H9 (cell line): ENCODE data around the gene DBH. TPM values are rescaled to one million over a fixed set of nuclear protein-coding genes. Genes with fewer than 3 reads are reported as not detected.

Experiments
- DNase-seq: peaks from one replicate; pipeline ENCODE4 v3.0.0-alpha.2; 2017
- H2AFZ ChIP-seq: one replicate; pipeline ENCODE4 v1.6.1; 2013; ENCODE audit warnings: mild to moderate bottlenecking, low read length, control low read depth, moderate library complexity
- H2AK5ac ChIP-seq: 2 replicates; pipeline ENCODE4 v1.6.1; 2013; ENCODE audit warnings: low read length, control low read depth, mixed read lengths; ENCODE audit not compliant: insufficient read length
- H2BK120ac ChIP-seq: one replicate; pipeline ENCODE4 v1.6.1; 2013; ENCODE audit warnings: low read depth, mild to moderate bottlenecking, low read length, control low read depth, inconsistent platforms; ENCODE audit not compliant: poor library complexity, severe bottlenecking
- H2BK12ac ChIP-seq: 2 replicates; pipeline ENCODE4 v1.6.1; 2013; ENCODE audit warnings: low read length, control low read depth, mixed read lengths, low read depth; ENCODE audit not compliant: insufficient read length
- H2BK15ac ChIP-seq: 2 replicates; pipeline ENCODE4 v1.6.1; 2013; ENCODE audit warnings: low read depth, low read length, control low read depth
- H2BK20ac ChIP-seq: one replicate; pipeline ENCODE4 v1.6.1; 2013; ENCODE audit warnings: low read depth, mild to moderate bottlenecking, low read length, control low read depth, inconsistent platforms; ENCODE audit not compliant: poor library complexity, severe bottlenecking
- H2BK5ac ChIP-seq: 2 replicates; pipeline ENCODE4 v1.6.1; 2013; ENCODE audit warnings: low read length, control low read depth, mixed read lengths; ENCODE audit not compliant: insufficient read length
- H3K14ac ChIP-seq: 2 replicates; pipeline ENCODE4 v1.6.1; 2013; ENCODE audit warnings: low read length, control low read depth; ENCODE audit not compliant: insufficient read depth
- H3K18ac ChIP-seq: 2 replicates; pipeline ENCODE4 v1.6.1; 2013; ENCODE audit warnings: low read depth, mild to moderate bottlenecking, mixed read lengths, low read length, control low read depth; ENCODE audit not compliant: insufficient read length
- H3K23ac ChIP-seq: 2 replicates; pipeline ENCODE4 v1.6.1; 2013; ENCODE audit warnings: low read length, control low read depth, mixed read lengths, low read depth; ENCODE audit not compliant: insufficient read length
- H3K23me2 ChIP-seq: 2 replicates; pipeline ENCODE4 v1.6.1; 2013; ENCODE audit warnings: low read depth, mild to moderate bottlenecking, mixed read lengths, low read length, control low read depth; ENCODE audit not compliant: insufficient read length, poor library complexity, severe bottlenecking
- H3K27ac ChIP-seq: 2 replicates; pipeline ENCODE4 v1.5.1; 2013; ENCODE audit warnings: low read length, control low read depth, mixed read lengths, low read depth; ENCODE audit not compliant: insufficient read length
- H3K27me3 ChIP-seq: 2 replicates; pipeline ENCODE4 v1.6.1; 2013; ENCODE audit warnings: low read length, control low read depth, inconsistent platforms; ENCODE audit not compliant: insufficient read depth
- H3K4ac ChIP-seq: 2 replicates; pipeline ENCODE4 v1.6.1; 2013; ENCODE audit warnings: low read depth, mild to moderate bottlenecking, control low read depth, inconsistent platforms, low read length, moderate library complexity
- H3K4me1 ChIP-seq: 2 replicates; pipeline ENCODE4 v1.6.1; 2013; ENCODE audit warnings: low read length, control low read depth, inconsistent platforms; ENCODE audit not compliant: insufficient read depth
- H3K4me2 ChIP-seq: 2 replicates; pipeline ENCODE4 v1.6.1; 2013; ENCODE audit warnings: low read length, control low read depth, mixed read lengths; ENCODE audit not compliant: insufficient read length, insufficient read depth
- H3K56ac ChIP-seq: 2 replicates; pipeline ENCODE4 v1.6.1; 2013; ENCODE audit warnings: low read depth, mild to moderate bottlenecking, mixed read lengths, low read length, control low read depth; ENCODE audit not compliant: insufficient read length
- H3K79me1 ChIP-seq: 2 replicates; pipeline ENCODE4 v1.6.1; 2013; ENCODE audit warnings: low read depth, mild to moderate bottlenecking, moderate library complexity, low read length, control low read depth, inconsistent platforms; ENCODE audit not compliant: insufficient read depth, poor library complexity, severe bottlenecking
- H3K79me2 ChIP-seq: 2 replicates; pipeline ENCODE4 v1.6.1; 2013; ENCODE audit warnings: low read length, control low read depth, inconsistent platforms; ENCODE audit not compliant: insufficient read depth
- H3K9ac ChIP-seq: 2 replicates; pipeline ENCODE4 v1.6.1; 2013; ENCODE audit warnings: low read length, control low read depth, mixed read lengths; ENCODE audit not compliant: insufficient read length; ENCODE audit errors: extremely low read depth
- H3K9me3 ChIP-seq: one replicate; pipeline ENCODE4 v1.6.1; 2013; ENCODE audit warnings: low read depth, low read length, inconsistent platforms; ENCODE audit not compliant: control insufficient read depth
- H3T11ph ChIP-seq: one replicate; pipeline ENCODE4 v1.6.1; 2013; ENCODE audit warnings: mild to moderate bottlenecking, low read length, control low read depth, inconsistent platforms
- H4K20me1 ChIP-seq: one replicate; pipeline ENCODE4 v1.6.1; 2013; ENCODE audit not compliant: control insufficient read depth, insufficient read length, insufficient read depth
- H4K5ac ChIP-seq: 2 replicates; pipeline ENCODE4 v1.6.1; 2013; ENCODE audit warnings: low read depth, mild to moderate bottlenecking, mixed read lengths, low read length, control low read depth; ENCODE audit not compliant: insufficient read length
- H4K8ac ChIP-seq: replicated peaks from 2 replicates; pipeline ENCODE4 v1.6.1; 2013; ENCODE audit warnings: low read length, control low read depth, mixed read lengths, low read depth; ENCODE audit not compliant: insufficient read length
- H4K91ac ChIP-seq: 2 replicates; pipeline ENCODE4 v1.6.1; 2013; ENCODE audit warnings: low read depth, mild to moderate bottlenecking, moderate library complexity, mixed read lengths, low read length, control low read depth; ENCODE audit not compliant: insufficient read length
- H3K27ac Mint-ChIP-seq, 3 experiments: 2 replicates in 2 of 3; 3 replicates in 1 of 3; pipeline ENCODE4 v1.8.0; 2020 to 2021; ENCODE audit warnings: mixed read lengths in 3 of 3, mild to moderate bottlenecking in 1 of 3, moderate library complexity in 1 of 3
- H3K27me3 Mint-ChIP-seq: 2 replicates; pipeline ENCODE4 v1.8.0; 2021; ENCODE audit warnings: low read depth, mild to moderate bottlenecking, moderate library complexity, mixed read lengths
- H3K36me3 Mint-ChIP-seq, 3 experiments: 2 replicates in 2 of 3; 3 replicates in 1 of 3; pipeline ENCODE4 v1.8.0; 2020 to 2021; ENCODE audit warnings: low read depth in 3 of 3, mixed read lengths in 3 of 3; ENCODE audit not compliant: insufficient read depth in 1 of 3
- H3K4me1 Mint-ChIP-seq, 2 experiments: 2 replicates each; pipeline ENCODE4 v1.8.0; 2020; ENCODE audit warnings: mixed read lengths in 2 of 2
- H3K4me3 Mint-ChIP-seq, 2 experiments: 2 replicates in 1 of 2; 3 replicates in 1 of 2; pipeline ENCODE4 v1.8.0; 2020 to 2021; ENCODE audit warnings: mild to moderate bottlenecking in 2 of 2, mixed read lengths in 2 of 2, moderate library complexity in 1 of 2
- H3K9me3 Mint-ChIP-seq, 2 experiments: 2 replicates in 1 of 2; 3 replicates in 1 of 2; pipeline ENCODE4 v1.8.0; 2020; ENCODE audit warnings: mild to moderate bottlenecking in 2 of 2, mixed read lengths in 2 of 2, moderate library complexity in 1 of 2
- WGBS: extraction: QIAGEN DNeasy Blood & Tissue Kit; methylation state at CpG from one replicate; pipeline ENCODE4 v1.1.7; 2013; ENCODE audit warnings: missing lambda C conversion rate, low lambda C conversion rate, mixed read lengths; ENCODE audit not compliant: insufficient read length; ENCODE audit errors: extremely low coverage; 5-methylcytosine and 5-hydroxymethylcytosine counted together
- total RNA-seq: library from RNA; stranded (reverse); gene quantifications from 2 replicates; pipeline ENCODE4 v1.2.1, GENCODE V29; 2021
- TF ChIP-seq, protein P1 (sequence below): fragments of 200-600 bp; sonication (generic); conservative IDR thresholded peaks from 3 replicates; pipeline ENCODE4 v1.8.0; 2021; ENCODE audit warnings: antibody characterized with exemption, mild to moderate bottlenecking

Gene DBH
- total RNA-seq, 1 experiment from 2014 or later, result not detected

DNA sequence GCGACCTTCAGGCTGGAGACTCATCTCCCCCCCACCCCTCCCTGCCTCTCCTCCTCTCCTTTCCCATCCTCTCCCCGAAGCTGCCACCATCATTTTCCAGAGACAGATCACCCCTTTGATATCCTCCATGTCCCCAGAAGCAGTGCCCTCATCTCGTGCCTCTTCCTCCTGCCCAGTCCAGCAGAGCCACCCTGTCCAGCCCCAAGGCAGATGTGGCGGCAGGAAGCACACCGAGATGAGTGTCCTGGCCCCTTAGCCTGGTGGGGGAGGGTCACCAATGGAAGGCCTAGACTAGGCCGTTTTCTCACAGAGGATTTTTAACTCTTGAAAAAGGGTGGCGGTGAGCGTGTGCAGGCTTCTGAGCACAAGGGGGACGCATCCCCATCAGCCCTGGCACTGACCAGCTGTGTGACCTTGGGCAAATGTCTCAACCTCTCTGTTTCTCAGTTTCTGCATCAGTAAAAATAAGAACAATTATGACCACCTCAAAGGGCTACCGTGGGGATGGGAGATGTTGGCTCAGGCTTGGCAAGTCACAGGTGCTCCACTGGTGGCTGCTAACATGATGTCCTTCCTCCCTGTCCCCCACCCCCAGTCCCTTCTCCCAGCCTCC lies 53.1 kb downstream of the DBH start:
- no peak overlapping the region for H3K27ac ChIP-seq
- H2BK20ac ChIP-seq, result no peak overlapping the region
- H3K79me2 ChIP-seq, result no peaks in the 10 kb centered on the region
- no peak overlapping the region for H4K8ac ChIP-seq
- no peak overlapping the region for H3K4ac ChIP-seq
- no peak overlapping the region for H4K91ac ChIP-seq
- no peak overlapping the region for H2BK12ac ChIP-seq
- no peak overlapping the region for H2BK120ac ChIP-seq
- H3K9me3 Mint-ChIP-seq, result no peaks in the 10 kb centered on the region
- H3K27ac Mint-ChIP-seq, result no peak overlapping the region; a peak in 1 of 7 replicates
- H3K9me3 ChIP-seq, result no peaks in the 10 kb centered on the region
- no peak overlapping the region for H3K56ac ChIP-seq
- H3K27me3 Mint-ChIP-seq, result no peaks in the 10 kb centered on the region
- peaks cover 2% of the 10 kb centered on the region for H4K20me1 ChIP-seq
- no peak overlapping the region for H3K9ac ChIP-seq
- no peak overlapping the region; the same call in 1 of the 2 replicates for H3K14ac ChIP-seq
- H3T11ph ChIP-seq, result no peak overlapping the region
- WGBS, result no CpG with 5 or more reads among the region's 10 CpGs
- H3K4me1 ChIP-seq, result no peaks in the 10 kb centered on the region
- H3K36me3 Mint-ChIP-seq, result no peaks in the 10 kb centered on the region
- no peak overlapping the region for H2AFZ ChIP-seq
- no peaks in the 10 kb centered on the region for H3K27me3 ChIP-seq
- H3K23ac ChIP-seq, result no peak overlapping the region
- DNase-seq, result no peak
- H3K4me1 Mint-ChIP-seq, result peaks cover 3 to 8% of the 10 kb centered on the region in 2 experiments; a peak in 2 of 4 replicates
- TF ChIP-seq, protein P1, sequence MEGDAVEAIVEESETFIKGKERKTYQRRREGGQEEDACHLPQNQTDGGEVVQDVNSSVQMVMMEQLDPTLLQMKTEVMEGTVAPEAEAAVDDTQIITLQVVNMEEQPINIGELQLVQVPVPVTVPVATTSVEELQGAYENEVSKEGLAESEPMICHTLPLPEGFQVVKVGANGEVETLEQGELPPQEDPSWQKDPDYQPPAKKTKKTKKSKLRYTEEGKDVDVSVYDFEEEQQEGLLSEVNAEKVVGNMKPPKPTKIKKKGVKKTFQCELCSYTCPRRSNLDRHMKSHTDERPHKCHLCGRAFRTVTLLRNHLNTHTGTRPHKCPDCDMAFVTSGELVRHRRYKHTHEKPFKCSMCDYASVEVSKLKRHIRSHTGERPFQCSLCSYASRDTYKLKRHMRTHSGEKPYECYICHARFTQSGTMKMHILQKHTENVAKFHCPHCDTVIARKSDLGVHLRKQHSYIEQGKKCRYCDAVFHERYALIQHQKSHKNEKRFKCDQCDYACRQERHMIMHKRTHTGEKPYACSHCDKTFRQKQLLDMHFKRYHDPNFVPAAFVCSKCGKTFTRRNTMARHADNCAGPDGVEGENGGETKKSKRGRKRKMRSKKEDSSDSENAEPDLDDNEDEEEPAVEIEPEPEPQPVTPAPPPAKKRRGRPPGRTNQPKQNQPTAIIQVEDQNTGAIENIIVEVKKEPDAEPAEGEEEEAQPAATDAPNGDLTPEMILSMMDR, result no peak
- no peak overlapping the region for H2AK5ac ChIP-seq
- H3K18ac ChIP-seq, result no peak overlapping the region
- no peak overlapping the region for H2BK5ac ChIP-seq
- peaks cover 5% of the 10 kb centered on the region for H3K23me2 ChIP-seq
- no peaks in the 10 kb centered on the region for H3K79me1 ChIP-seq
- H3K4me2 ChIP-seq, result no peak overlapping the region
- no peak overlapping the region for H4K5ac ChIP-seq
- no peak overlapping the region for H3K4me3 Mint-ChIP-seq
- no peak overlapping the region for H2BK15ac ChIP-seq
